CD4-positive, alpha-beta T cell treated with Interleukin-15 for 4 hours (primary cell): Measurements from ENCODE around the gene ADAMTS2.

Experiments used
- DNase-seq: peaks from one replicate; pipeline ENCODE4 v3.0.0-alpha.2; 2020; ENCODE audit warnings: low spot score

Gene ADAMTS2

GRCh38 chr5:179194941-179195381, 150.3 kb downstream of the ADAMTS2 start:
- DNase-seq = no peak

GRCh38 chr5:179194201-179194910, 150.9 kb downstream of the ADAMTS2 start:
- DNase-seq = no peak

GRCh38 chr5:179193746-179194145, 151.5 kb downstream of the ADAMTS2 start:
- no peak for DNase-seq

- no peak for DNase-seq
Observed at GRCh38 chr5:179192891-179193470, 152.3 kb downstream of the ADAMTS2 start.

- DNase-seq = no peak
Observed at GRCh38 chr5:179192185-179192890, 152.9 kb downstream of the ADAMTS2 start.

- DNase-seq = no peak
Observed at GRCh38 chr5:179191506-179192184, 153.6 kb downstream of the ADAMTS2 start.

- no peak for DNase-seq
Observed at GRCh38 chr5:179190851-179191505, 154.3 kb downstream of the ADAMTS2 start.

- DNase-seq = no peak
Observed at GRCh38 chr5:179188636-179189035, 156.6 kb downstream of the ADAMTS2 start.

GRCh38 chr5:179187681-179188575, 157.3 kb downstream of the ADAMTS2 start:
- no peak for DNase-seq

- no peak for DNase-seq
Observed at GRCh38 chr5:179187229-179187678, 158.0 kb downstream of the ADAMTS2 start.

- no peak for DNase-seq
Observed at GRCh38 chr5:179186801-179187200, 158.5 kb downstream of the ADAMTS2 start.

- DNase-seq = no peak
Observed at GRCh38 chr5:179185941-179186411, 159.3 kb downstream of the ADAMTS2 start.

- no peak for DNase-seq
Observed at GRCh38 chr5:179185256-179185940, 159.9 kb downstream of the ADAMTS2 start.

- no peak for DNase-seq
Observed at GRCh38 chr5:179184521-179185050, 160.7 kb downstream of the ADAMTS2 start.

- no peak for DNase-seq
Observed at GRCh38 chr5:179183481-179183880, 161.8 kb downstream of the ADAMTS2 start.

- DNase-seq = no peak
Observed at GRCh38 chr5:179182601-179183000, 162.7 kb downstream of the ADAMTS2 start.

GRCh38 chr5:179181988-179182387, 163.3 kb downstream of the ADAMTS2 start:
- DNase-seq = no peak

GRCh38 chr5:179180921-179181645, 164.2 kb downstream of the ADAMTS2 start:
- DNase-seq = no peak

GRCh38 chr5:179180061-179180610, 165.1 kb downstream of the ADAMTS2 start:
- DNase-seq = no peak
